ENCODE results near the gene LGR6. TPM values are rescaled to one million over a fixed set of nuclear protein-coding genes. Genes with fewer than 3 reads are reported as not detected.

The LGR6 gene
- total and polyA plus RNA-seq, 2 donors (not counting 1 experiment from before 2014, with no cell fraction given), result 0.28 TPM; not detected in 1

DNA sequence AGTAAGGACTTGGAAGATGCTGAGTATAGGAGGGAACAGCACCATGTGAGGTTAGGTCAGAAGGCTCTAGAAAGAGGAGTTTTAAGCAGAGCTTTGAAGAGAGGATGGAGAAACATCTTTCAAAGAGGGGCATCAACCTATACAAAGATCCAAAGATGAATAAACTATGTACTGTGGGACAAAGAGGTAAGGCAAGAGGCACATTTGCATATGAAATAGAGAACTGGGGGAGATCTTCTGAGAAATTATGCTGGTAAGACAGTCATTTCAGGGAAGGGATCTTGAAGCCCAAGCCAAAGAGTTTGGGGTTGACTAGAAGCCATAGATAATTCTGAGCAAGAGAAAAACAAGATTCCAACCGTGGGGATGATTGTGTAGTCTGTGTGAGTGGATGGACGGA lies 70.0 kb downstream of the LGR6 start:
- no peak overlapping the region for H3K27ac Mint-ChIP-seq
- no peak overlapping the region for H3K4me3 Mint-ChIP-seq
- WGBS (ENCODE audit: insufficient coverage), result 51% methylated on average over 2 of the region's 2 CpGs
- no peaks in the 10 kb centered on the region for H3K36me3 ChIP-seq (replicated peaks in 1 of 2; ENCODE audit: control extremely low read depth in 1 of 2, control insufficient read depth in 1 of 2, extremely low read depth in 1 of 2, insufficient read depth in 2 of 2, low read length in 1 of 2)
- peaks cover 39% of the 10 kb centered on the region for H3K27me3 Mint-ChIP-seq
- no peak overlapping the region for H3K4me2 ChIP-seq (replicated peaks; ENCODE audit: low read depth, low read length, poor library complexity, severe bottlenecking)
- no peaks in the 10 kb centered on the region for H4K20me1 ChIP-seq (ENCODE audit: control insufficient read depth, insufficient read depth, low read length, poor library complexity, severe bottlenecking)
- H3K27me3 ChIP-seq (replicated peaks in 1 of 4; ENCODE audit: control extremely low read depth in 1 of 4, control insufficient read depth in 3 of 4, insufficient read depth in 4 of 4, low read length in 3 of 4), result peaks cover 0 to 24% (median 15%) of the 10 kb centered on the region in 4 experiments
- no peak overlapping the region for H3K27ac ChIP-seq (ENCODE audit: low read length in 2 of 2)
- ATAC-seq (ENCODE audit: low read depth), result no peak
- no peaks in the 10 kb centered on the region for H3K4me1 Mint-ChIP-seq
- no peak overlapping the region for H2AFZ ChIP-seq (ENCODE audit: insufficient read depth, low read depth, low read length, poor library complexity, severe bottlenecking)
- ChIA-PET POLR2A (no interaction called here), CTCF (interaction anchor here (0.5 kb wide), 1 partner anchor 11 kb away, joined by 5 read pairs; no protein-coding TSS in a partner anchor)
- H3K79me2 ChIP-seq (ENCODE audit: control insufficient read depth, insufficient read depth, low read length), result no peaks in the 10 kb centered on the region
- H3K4me1 ChIP-seq (ENCODE audit: control insufficient read depth in 2 of 2, insufficient read depth in 2 of 2, low read length in 2 of 2), result no peaks in the 10 kb centered on the region
- H3K4me3 ChIP-seq (ENCODE audit: control extremely low read depth in 1 of 5, extremely low read depth in 1 of 5, insufficient read depth in 1 of 5, low read depth in 2 of 5, low read length in 4 of 5), result no peak overlapping the region
- TF ChIP-seq EZH2 (IDR thresholded peaks at IDR 0.05; ENCODE audit: borderline replicate concordance, insufficient read depth, low read depth, low read length, poor library complexity, severe bottlenecking), result no peak
- no peak for TF ChIP-seq CTCF (IDR thresholded peaks at IDR 0.05)
- intact Hi-C loops (cut with micrococcal nuclease), result no loop called here
- DNase-seq, result no peak
- H3K9me3 ChIP-seq (ENCODE audit: control extremely low read depth in 1 of 3, control insufficient read depth in 2 of 3, insufficient read depth in 1 of 3, low read length in 2 of 3), result peaks cover 0 to 3% (median 0%) of the 10 kb centered on the region in 3 donors
- no peak overlapping the region for H3K9ac ChIP-seq (ENCODE audit: low read length)
- H3K9me3 Mint-ChIP-seq (ENCODE audit: insufficient read depth), result no peaks in the 10 kb centered on the region

DNA sequence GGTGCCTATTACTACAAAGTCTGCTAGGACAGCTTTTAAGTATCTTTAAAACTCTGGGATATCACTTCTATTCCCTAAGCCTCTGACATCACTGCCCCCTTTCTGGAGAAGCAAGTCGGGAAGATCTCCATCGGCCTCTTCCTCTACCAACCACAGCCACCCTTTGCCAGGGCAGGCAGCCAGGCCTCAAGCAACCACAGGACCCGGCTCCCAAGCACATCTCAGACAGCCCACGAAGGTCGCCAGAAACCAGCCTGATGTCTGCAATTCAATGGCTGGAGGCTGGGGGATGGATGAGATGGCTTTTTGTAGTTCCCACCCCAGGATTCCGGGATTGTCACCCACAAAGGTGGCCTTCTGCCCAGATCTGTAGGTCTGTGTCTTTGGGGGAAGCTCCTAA lies 70.7 kb downstream of the LGR6 start:
- TF ChIP-seq CTCF (IDR thresholded peaks at IDR 0.05), result no peak
- TF ChIP-seq EZH2 (IDR thresholded peaks at IDR 0.05; ENCODE audit: borderline replicate concordance, insufficient read depth, low read depth, low read length, poor library complexity, severe bottlenecking), result no peak
- WGBS (ENCODE audit: insufficient coverage), result 13% methylated on average over 2 of the region's 6 CpGs
- peaks cover 0 to 24% (median 19%) of the 10 kb centered on the region in 4 experiments for H3K27me3 ChIP-seq (replicated peaks in 1 of 4; ENCODE audit: control extremely low read depth in 1 of 4, control insufficient read depth in 3 of 4, insufficient read depth in 4 of 4, low read length in 3 of 4)
- no peaks in the 10 kb centered on the region for H3K4me1 Mint-ChIP-seq
- H3K9me3 ChIP-seq (ENCODE audit: control extremely low read depth in 1 of 3, control insufficient read depth in 2 of 3, insufficient read depth in 1 of 3, low read length in 2 of 3), result peaks cover 0 to 3% (median 0%) of the 10 kb centered on the region in 3 donors
- H3K4me1 ChIP-seq (ENCODE audit: control insufficient read depth in 2 of 2, insufficient read depth in 2 of 2, low read length in 2 of 2), result no peaks in the 10 kb centered on the region
- no peaks in the 10 kb centered on the region for H3K79me2 ChIP-seq (ENCODE audit: control insufficient read depth, insufficient read depth, low read length)
- no peak overlapping the region for H3K27ac ChIP-seq (ENCODE audit: low read length in 2 of 2)
- intact Hi-C loops (cut with micrococcal nuclease), result no loop called here
- no peak overlapping the region for H2AFZ ChIP-seq (ENCODE audit: insufficient read depth, low read depth, low read length, poor library complexity, severe bottlenecking)
- no peaks in the 10 kb centered on the region for H4K20me1 ChIP-seq (ENCODE audit: control insufficient read depth, insufficient read depth, low read length, poor library complexity, severe bottlenecking)
- ChIA-PET CTCF (no interaction called here), POLR2A (no interaction called here)
- DNase-seq (no peak), ATAC-seq (ENCODE audit: low read depth) (no peak)
- H3K27ac Mint-ChIP-seq, result no peak overlapping the region
- H3K9ac ChIP-seq (ENCODE audit: low read length), result no peak overlapping the region
- no peaks in the 10 kb centered on the region for H3K9me3 Mint-ChIP-seq (ENCODE audit: insufficient read depth)
- no peak overlapping the region for H3K4me3 Mint-ChIP-seq
- H3K4me3 ChIP-seq (ENCODE audit: control extremely low read depth in 1 of 5, extremely low read depth in 1 of 5, insufficient read depth in 1 of 5, low read depth in 2 of 5, low read length in 4 of 5), result no peak overlapping the region
- H3K4me2 ChIP-seq (replicated peaks; ENCODE audit: low read depth, low read length, poor library complexity, severe bottlenecking), result no peak overlapping the region
- H3K27me3 Mint-ChIP-seq, result peaks cover 44% of the 10 kb centered on the region
- no peaks in the 10 kb centered on the region for H3K36me3 ChIP-seq (replicated peaks in 1 of 2; ENCODE audit: control extremely low read depth in 1 of 2, control insufficient read depth in 1 of 2, extremely low read depth in 1 of 2, insufficient read depth in 2 of 2, low read length in 1 of 2)
